ENCODE results near the gene SPATA24.

DNA sequence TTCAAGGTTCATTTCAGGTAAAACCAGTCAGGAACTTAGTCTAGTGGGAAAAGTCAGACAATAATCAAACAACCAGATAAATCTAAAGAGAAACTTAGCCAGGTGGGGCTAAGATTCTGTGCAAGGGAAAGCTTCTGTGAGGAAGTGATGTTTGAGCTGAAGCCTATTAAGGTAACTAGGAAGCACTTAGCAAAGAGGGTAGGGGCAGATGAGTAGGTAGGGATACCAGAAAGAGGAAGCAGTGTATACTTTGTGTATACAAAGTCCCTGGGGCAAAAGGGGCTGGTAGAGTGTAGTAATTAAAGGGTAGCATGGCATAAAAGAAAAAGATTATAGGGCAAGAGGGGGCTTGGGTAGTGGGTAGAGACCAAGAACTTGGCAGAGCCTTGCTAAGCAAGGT is 3.6 kb upstream of the SPATA24 start:
- TF ChIP-seq, protein P1, sequence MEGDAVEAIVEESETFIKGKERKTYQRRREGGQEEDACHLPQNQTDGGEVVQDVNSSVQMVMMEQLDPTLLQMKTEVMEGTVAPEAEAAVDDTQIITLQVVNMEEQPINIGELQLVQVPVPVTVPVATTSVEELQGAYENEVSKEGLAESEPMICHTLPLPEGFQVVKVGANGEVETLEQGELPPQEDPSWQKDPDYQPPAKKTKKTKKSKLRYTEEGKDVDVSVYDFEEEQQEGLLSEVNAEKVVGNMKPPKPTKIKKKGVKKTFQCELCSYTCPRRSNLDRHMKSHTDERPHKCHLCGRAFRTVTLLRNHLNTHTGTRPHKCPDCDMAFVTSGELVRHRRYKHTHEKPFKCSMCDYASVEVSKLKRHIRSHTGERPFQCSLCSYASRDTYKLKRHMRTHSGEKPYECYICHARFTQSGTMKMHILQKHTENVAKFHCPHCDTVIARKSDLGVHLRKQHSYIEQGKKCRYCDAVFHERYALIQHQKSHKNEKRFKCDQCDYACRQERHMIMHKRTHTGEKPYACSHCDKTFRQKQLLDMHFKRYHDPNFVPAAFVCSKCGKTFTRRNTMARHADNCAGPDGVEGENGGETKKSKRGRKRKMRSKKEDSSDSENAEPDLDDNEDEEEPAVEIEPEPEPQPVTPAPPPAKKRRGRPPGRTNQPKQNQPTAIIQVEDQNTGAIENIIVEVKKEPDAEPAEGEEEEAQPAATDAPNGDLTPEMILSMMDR (IDR thresholded peaks at IDR 0.05), result no peak
- no peak for TF ChIP-seq POLR2A (IDR thresholded peaks at IDR 0.05)
